GM12873 (cell line): ENCODE data around the gene CASP8.

Experiments
- TF ChIP-seq, protein P1 (sequence below): IDR thresholded peaks from 2 replicates; pipeline ENCODE4 v1.5.1; 2012; ENCODE audit warnings: low read depth, mild to moderate bottlenecking, moderate library complexity, low read length, control low read depth; ENCODE audit not compliant: insufficient read depth; ENCODE audit errors: missing control alignments

Gene CASP8

DNA sequence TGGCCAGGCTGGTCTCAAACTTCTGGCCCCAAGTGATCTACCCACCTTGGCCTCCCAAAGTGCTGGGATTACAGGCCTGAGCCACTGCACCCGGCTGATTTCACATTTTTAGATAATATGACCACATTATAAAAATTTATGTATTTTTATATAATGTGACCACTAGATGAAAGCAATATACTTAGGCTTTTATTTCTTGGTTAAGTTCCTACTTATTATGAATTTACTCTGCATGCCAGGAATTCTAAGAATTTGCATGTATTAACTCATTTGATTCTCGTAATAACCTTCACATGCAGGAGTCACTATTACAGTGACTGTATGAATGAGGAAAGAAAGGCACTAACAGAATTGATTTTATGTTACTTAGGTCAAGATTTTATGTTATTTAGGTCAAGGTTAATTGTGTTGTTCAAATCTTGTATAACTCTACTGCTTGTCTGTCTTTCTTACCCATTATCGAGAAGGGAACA, 25.6 kb upstream of the CASP8 start:
- TF ChIP-seq, protein P1, sequence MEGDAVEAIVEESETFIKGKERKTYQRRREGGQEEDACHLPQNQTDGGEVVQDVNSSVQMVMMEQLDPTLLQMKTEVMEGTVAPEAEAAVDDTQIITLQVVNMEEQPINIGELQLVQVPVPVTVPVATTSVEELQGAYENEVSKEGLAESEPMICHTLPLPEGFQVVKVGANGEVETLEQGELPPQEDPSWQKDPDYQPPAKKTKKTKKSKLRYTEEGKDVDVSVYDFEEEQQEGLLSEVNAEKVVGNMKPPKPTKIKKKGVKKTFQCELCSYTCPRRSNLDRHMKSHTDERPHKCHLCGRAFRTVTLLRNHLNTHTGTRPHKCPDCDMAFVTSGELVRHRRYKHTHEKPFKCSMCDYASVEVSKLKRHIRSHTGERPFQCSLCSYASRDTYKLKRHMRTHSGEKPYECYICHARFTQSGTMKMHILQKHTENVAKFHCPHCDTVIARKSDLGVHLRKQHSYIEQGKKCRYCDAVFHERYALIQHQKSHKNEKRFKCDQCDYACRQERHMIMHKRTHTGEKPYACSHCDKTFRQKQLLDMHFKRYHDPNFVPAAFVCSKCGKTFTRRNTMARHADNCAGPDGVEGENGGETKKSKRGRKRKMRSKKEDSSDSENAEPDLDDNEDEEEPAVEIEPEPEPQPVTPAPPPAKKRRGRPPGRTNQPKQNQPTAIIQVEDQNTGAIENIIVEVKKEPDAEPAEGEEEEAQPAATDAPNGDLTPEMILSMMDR: no peak

- TF ChIP-seq, protein P1: peak; percentile 63
Observed at GRCh38 chr2:201235860-201236811, 24.2 kb upstream of the CASP8 start.

- TF ChIP-seq, protein P1: no peak
Observed at GRCh38 chr2:201237486-201238123, 22.7 kb upstream of the CASP8 start.

- TF ChIP-seq, protein P1: no peak
Observed at GRCh38 chr2:201242571-201243277, 17.6 kb upstream of the CASP8 start.

- TF ChIP-seq, protein P1: no peak
Observed at GRCh38 chr2:201244829-201245228, 15.5 kb upstream of the CASP8 start.

DNA sequence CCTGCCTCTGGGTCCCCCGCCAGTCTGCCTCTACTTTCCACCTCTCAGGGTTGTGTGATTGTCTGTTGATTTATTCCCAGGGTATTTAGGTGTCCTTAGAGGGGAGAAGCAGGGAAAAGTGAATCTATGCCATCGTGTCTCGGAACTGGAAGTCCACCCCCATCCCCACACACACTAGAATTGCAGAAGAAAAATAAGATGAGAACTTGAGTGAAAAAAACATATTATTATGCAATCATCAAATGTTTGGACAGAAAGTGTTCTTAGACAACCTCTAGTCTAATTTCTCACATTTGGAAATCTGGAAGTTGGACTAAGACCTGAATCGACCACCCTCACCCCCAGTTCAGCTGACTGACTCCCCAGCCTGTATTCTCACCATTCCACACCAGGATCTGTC, 14.1 kb upstream of the CASP8 start:
- TF ChIP-seq, protein P1: no peak
